ENCODE results near the gene TEKTIP1.

The TEKTIP1 gene

GRCh38 chr19:3586707-3587346, 47.9 kb downstream of the TEKTIP1 start:
- DNase-seq = no peak

GRCh38 chr19:3589439-3589838, 50.5 kb downstream of the TEKTIP1 start:
- DNase-seq = no peak

GRCh38 chr19:3589949-3590348, 51.0 kb downstream of the TEKTIP1 start:
- no peak for DNase-seq

GRCh38 chr19:3590991-3591659, 52.2 kb downstream of the TEKTIP1 start:
- no peak for DNase-seq

GRCh38 chr19:3591876-3592613, 53.1 kb downstream of the TEKTIP1 start:
- no peak for DNase-seq

- no peak for DNase-seq
Observed at GRCh38 chr19:3593156-3593555, 54.2 kb downstream of the TEKTIP1 start.

All from activated naive CD4-positive, alpha-beta T cell (primary cell).